SK-N-SH (cell line): Measurements from ENCODE around the gene SLC38A2. TPM values are rescaled to one million over a fixed set of nuclear protein-coding genes. Genes with fewer than 3 reads are reported as not detected.

Experiments used
- CTCF ChIA-PET: fragments of 300-600, 350-600 bp; formaldehyde crosslinking; extraction: SDS; loops from one replicate; lab custom pipeline; 2021; lab: Yijun Ruan, JAX
- POLR2A ChIA-PET: fragments of 350-600 bp; sonication (Branson Sonifier 250); formaldehyde crosslinking; extraction: SDS; loops from one replicate; lab custom pipeline; 2020; ENCODE audit warnings: antibody characterized with exemption, inconsistent platforms; lab: Yijun Ruan, JAX
- DNase-seq: peaks from one replicate; pipeline ENCODE4 v3.0.0; 2012
- H2AFZ ChIP-seq: fragments of 200-600 bp; sonication (generic); 2 replicates; pipeline ENCODE4 v1.8.1; 2016; ENCODE audit warnings: antibody characterized with exemption, mild to moderate bottlenecking, low read depth
- H3F3A ChIP-seq: fragments of 200-600 bp; sonication (generic); replicated peaks from 2 replicates; pipeline ENCODE3; 2016; ENCODE audit warnings: antibody characterized with exemption, mild to moderate bottlenecking; ENCODE audit not compliant: insufficient read depth
- H3K27ac ChIP-seq, 2 experiments: fragments of 200-500 bp in 1 of 2; fragments of 200-600 bp in 1 of 2; sonication (Bioruptor generic) in 1 of 2; sonication (generic), shearing (Covaris generic) in 1 of 2; 2 replicates each; pipeline versions ENCODE4 v1.5.1 to v1.6.1; 2014 to 2016; ENCODE audit warnings: low read depth in 2 of 2, inconsistent platforms in 1 of 2, low read length in 1 of 2, mild to moderate bottlenecking in 1 of 2, mixed read lengths in 1 of 2
- H3K27me3 ChIP-seq: fragments of 200-600 bp; sonication (generic), shearing (Covaris generic); 2 replicates; pipeline ENCODE4 v1.6.1; 2016; ENCODE audit warnings: mixed run types; ENCODE audit not compliant: insufficient read depth
- H3K36me3 ChIP-seq, 2 experiments: fragments of 200-500 bp in 1 of 2; fragments of 200-600 bp in 1 of 2; sonication (Bioruptor generic) in 1 of 2; sonication (generic) in 1 of 2; replicated peaks in 1 of 2; 2 replicates each; pipeline versions ENCODE3 to v1.5.1; 2014 to 2016; ENCODE audit warnings: low read length in 1 of 2, mild to moderate bottlenecking in 1 of 2; ENCODE audit not compliant: insufficient read depth in 2 of 2, control insufficient read depth in 1 of 2
- H3K4me1 ChIP-seq, 2 experiments: fragments of 200-500 bp in 1 of 2; fragments of 200-600 bp in 1 of 2; sonication (Bioruptor generic) in 1 of 2; sonication (generic), shearing (Covaris generic) in 1 of 2; 2 replicates each; pipeline versions ENCODE4 v1.5.1 to v1.6.1; 2014 to 2016; ENCODE audit warnings: low read depth in 1 of 2, low read length in 1 of 2, mixed run types in 1 of 2; ENCODE audit not compliant: insufficient read depth in 2 of 2, control insufficient read depth in 1 of 2
- H3K4me2 ChIP-seq: fragments of 200-600 bp; sonication (generic), shearing (Covaris generic); 2 replicates; pipeline ENCODE4 v1.6.1; 2017; ENCODE audit warnings: mixed run types
- H3K4me3 ChIP-seq, 2 experiments: fragments of 200-500 bp in 1 of 2; fragments of 200-600 bp in 1 of 2; sonication (Bioruptor generic) in 1 of 2; sonication (generic), shearing (Covaris generic) in 1 of 2; 2 replicates each; pipeline versions ENCODE4 v1.5.1 to v1.8.1; 2014 to 2016; ENCODE audit warnings: low read depth in 2 of 2, inconsistent platforms in 1 of 2, low read length in 1 of 2, mild to moderate bottlenecking in 1 of 2, mixed read lengths in 1 of 2, moderate library complexity in 1 of 2
- H3K79me2 ChIP-seq: fragments of 200-600 bp; sonication (generic); 2 replicates; pipeline ENCODE4 v1.8.1; 2017; ENCODE audit warnings: mild to moderate bottlenecking; ENCODE audit not compliant: insufficient read depth
- H3K9ac ChIP-seq: fragments of 200-600 bp; sonication (generic); 2 replicates; pipeline ENCODE4 v1.6.1; 2017; ENCODE audit warnings: mixed run types
- H3K9me2 ChIP-seq: fragments of 200-600 bp; sonication (generic); 2 replicates; pipeline ENCODE4 v1.6.1; 2017; ENCODE audit warnings: mixed run types
- H3K9me3 ChIP-seq: fragments of 200-600 bp; sonication (generic); 2 replicates; pipeline ENCODE4 v1.6.1; 2017; ENCODE audit warnings: mixed run types, mild to moderate bottlenecking, moderate library complexity
- H4K20me1 ChIP-seq: fragments of 200-600 bp; sonication (generic); 2 replicates; pipeline ENCODE4 v1.6.1; 2017; ENCODE audit warnings: mild to moderate bottlenecking, mixed run types; ENCODE audit not compliant: insufficient read depth
- CHD2 ChIP-seq: fragments of 150-350 bp; IDR thresholded peaks from 2 replicates; pipeline ENCODE4 v1.6.1; 2018; ENCODE audit warnings: low read length; ENCODE audit not compliant: partially characterized antibody
- ELF1 ChIP-seq: IDR thresholded peaks from 2 replicates; pipeline ENCODE4 v1.4.0; 2012
- EZH2phosphoT487 ChIP-seq: fragments of 200-600 bp; sonication (generic); IDR thresholded peaks from 2 replicates; pipeline ENCODE4 v1.6.1; 2017; ENCODE audit warnings: low read depth, mixed run types, mild to moderate bottlenecking, antibody characterized with exemption, moderate library complexity, borderline replicate concordance
- GABPA ChIP-seq: IDR thresholded peaks from 2 replicates; pipeline ENCODE4 v1.4.0; 2012; ENCODE audit warnings: low read depth, mild to moderate bottlenecking
- NRF1 ChIP-seq: IDR thresholded peaks from 2 replicates; pipeline ENCODE4 v1.6.1; 2012; ENCODE audit warnings: low read depth, mild to moderate bottlenecking, low read length
- RAD21 ChIP-seq: IDR thresholded peaks from 2 replicates; pipeline ENCODE4 v1.6.1; 2012; ENCODE audit warnings: mild to moderate bottlenecking, low read length
- RCOR1 ChIP-seq: fragments of 150-350 bp; IDR thresholded peaks from 2 replicates; pipeline ENCODE4 v1.6.1; 2017; ENCODE audit warnings: antibody characterized with exemption, low read length
- REST ChIP-seq: IDR thresholded peaks from 2 replicates; pipeline ENCODE4 v1.6.1; 2012; ENCODE audit warnings: mild to moderate bottlenecking, low read depth, low read length, moderate library complexity
- RFX5 ChIP-seq: IDR thresholded peaks from 2 replicates; pipeline ENCODE4 v1.6.1; 2012; ENCODE audit warnings: mild to moderate bottlenecking, improper control_type of control experiment, low read length
- RXRA ChIP-seq: IDR thresholded peaks from 2 replicates; pipeline ENCODE4 v1.4.0; 2012; ENCODE audit warnings: low read depth, mild to moderate bottlenecking, borderline replicate concordance
- SIN3A ChIP-seq: IDR thresholded peaks from 2 replicates; pipeline ENCODE4 v1.6.1; 2012; ENCODE audit warnings: low read depth, mild to moderate bottlenecking, low read length, moderate library complexity, borderline replicate concordance
- SMC3 ChIP-seq: IDR thresholded peaks from 2 replicates; pipeline ENCODE4 v1.6.1; 2012; ENCODE audit warnings: low read depth, low read length, improper control_type of control experiment
- TEAD4 ChIP-seq: IDR thresholded peaks from 2 replicates; pipeline ENCODE4 v1.4.0; 2012; ENCODE audit warnings: mild to moderate bottlenecking, borderline replicate concordance; ENCODE audit not compliant: insufficient read depth
- YY1 ChIP-seq: IDR thresholded peaks from 2 replicates; pipeline ENCODE4 v1.4.0; 2012; ENCODE audit warnings: low read depth, mild to moderate bottlenecking
- WGBS: methylation state at CpG from one replicate; pipeline ENCODE4 v1.1.6; 2017; ENCODE audit warnings: low lambda C conversion rate; 5-methylcytosine and 5-hydroxymethylcytosine counted together
- polyA plus RNA-seq, 3 experiments: library from polyadenylated mRNA; depleted of rRNA; stranded (reverse); fragments of >200 nt; gene quantifications; 2 replicates each; pipeline ENCODE4 v1.2.3, GENCODE V29; 2012
- TF ChIP-seq, protein P1 (sequence below): IDR thresholded peaks from 2 replicates; pipeline ENCODE4; 2012

SLC38A2 gene
- polyA plus RNA-seq, 1 of the 3 experiments (the other 2 are of a cell fraction): 135 TPM

- Histone ChIP-seq H3K9me2 (no peaks in the 10 kb centered on the region), H4K20me1 (no peaks in the 10 kb centered on the region), H3K4me2 (no peak overlapping the region), H3K4me1 (no peaks in the 10 kb centered on the region), H3K27me3 (no peaks in the 10 kb centered on the region), H3K36me3 (peaks cover 0 to 9% of the 10 kb centered on the region in 2 experiments), H2AFZ (no peak overlapping the region), H3K9ac (no peak overlapping the region), H3K9me3 (no peaks in the 10 kb centered on the region), H3K27ac (no peak overlapping the region), H3K4me3 (no peak overlapping the region), H3F3A (no peaks in the 10 kb centered on the region), H3K79me2 (no peaks in the 10 kb centered on the region)
- DNase-seq: no peak
- ChIA-PET POLR2A (no interaction called here), CTCF (no interaction called here)
- 44% methylated on average over 1 of the region's 1 CpG for WGBS
- TF ChIP-seq YY1 (no peak), RFX5 (no peak)
Observed at GRCh38 chr12:46419675-46420074, 47.1 kb upstream of the SLC38A2 start.

DNA sequence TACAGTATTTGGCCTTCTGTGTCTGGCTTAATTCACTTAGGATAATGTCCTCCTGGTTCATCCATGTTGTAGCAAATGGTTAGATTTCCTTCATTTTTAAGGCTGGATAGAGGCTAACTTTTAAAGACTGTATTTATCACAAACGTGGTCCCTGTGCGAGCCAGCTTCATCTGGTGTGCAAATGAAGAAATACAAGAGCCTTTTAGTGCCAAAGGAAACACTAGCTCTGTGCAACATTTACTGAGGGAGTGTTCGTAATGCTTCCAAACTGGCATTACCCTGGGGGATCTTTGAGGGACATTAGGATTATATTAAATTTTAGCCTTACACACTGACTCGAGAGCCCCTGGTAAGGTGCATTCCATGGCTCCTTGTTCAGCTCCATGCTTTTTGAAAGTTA is 43.0 kb upstream of the SLC38A2 start:
- H3K36me3 ChIP-seq: peaks cover 0 to 9% of the 10 kb centered on the region in 2 experiments
- H3F3A ChIP-seq: no peaks in the 10 kb centered on the region
- no peaks in the 10 kb centered on the region for H3K9me3 ChIP-seq
- H3K4me3 ChIP-seq: no peak overlapping the region
- H3K4me1 ChIP-seq: no peaks in the 10 kb centered on the region
- TF ChIP-seq SIN3A: no peak
- TF ChIP-seq REST: no peak
- no peak for TF ChIP-seq CHD2
- TF ChIP-seq RXRA: no peak
- no peak for TF ChIP-seq RCOR1
- no peak for TF ChIP-seq EZH2phosphoT487
- TF ChIP-seq SMC3: no peak
- TF ChIP-seq, protein P1, sequence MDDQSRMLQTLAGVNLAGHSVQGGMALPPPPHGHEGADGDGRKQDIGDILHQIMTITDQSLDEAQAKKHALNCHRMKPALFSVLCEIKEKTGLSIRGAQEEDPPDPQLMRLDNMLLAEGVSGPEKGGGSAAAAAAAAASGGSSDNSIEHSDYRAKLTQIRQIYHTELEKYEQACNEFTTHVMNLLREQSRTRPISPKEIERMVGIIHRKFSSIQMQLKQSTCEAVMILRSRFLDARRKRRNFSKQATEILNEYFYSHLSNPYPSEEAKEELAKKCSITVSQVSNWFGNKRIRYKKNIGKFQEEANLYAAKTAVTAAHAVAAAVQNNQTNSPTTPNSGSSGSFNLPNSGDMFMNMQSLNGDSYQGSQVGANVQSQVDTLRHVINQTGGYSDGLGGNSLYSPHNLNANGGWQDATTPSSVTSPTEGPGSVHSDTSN: no peak
- TF ChIP-seq NRF1: no peak
- TF ChIP-seq RAD21: no peak
- no peak for TF ChIP-seq GABPA
- no peak for TF ChIP-seq ELF1
- TF ChIP-seq TEAD4: no peak
- no peak overlapping the region for H2AFZ ChIP-seq
- H3K27ac ChIP-seq: no peak overlapping the region
- ChIA-PET CTCF (no interaction called here), POLR2A (interaction anchor here (0.7 kb wide), 1 partner anchor 72 kb away, joined by 4 read pairs; no protein-coding TSS in a partner anchor)
- H3K79me2 ChIP-seq: no peaks in the 10 kb centered on the region
- H3K9me2 ChIP-seq: no peaks in the 10 kb centered on the region
- no peaks in the 10 kb centered on the region for H4K20me1 ChIP-seq
- 89% methylated on average over 4 of the region's 4 CpGs for WGBS
- no peaks in the 10 kb centered on the region for H3K27me3 ChIP-seq
- no peak overlapping the region for H3K9ac ChIP-seq
- no peak for DNase-seq
- no peak overlapping the region for H3K4me2 ChIP-seq
